GM18951 (cell line): ENCODE results near the gene REC8.

Experiments
- POLR2A ChIP-seq: IDR thresholded peaks from 4 replicates; pipeline ENCODE4 v1.6.1; 2011; ENCODE audit warnings: mild to moderate bottlenecking; ENCODE audit not compliant: insufficient read length, insufficient read depth; ENCODE audit errors: extremely low read depth
- in situ Hi-C: fragments of 300-500 bp; cut with MboI; formaldehyde crosslinking; loops from one replicate; pipeline ENCODE4 v1.12.0; 2022; ENCODE audit warnings: low sequenced_read_pairs, mixed read lengths, inconsistent platforms; ENCODE audit not compliant: unreplicated experiment

The REC8 gene

GRCh38 chr14:24132976-24133375 is 38.9 kb upstream of the REC8 start:
- in situ Hi-C loops: no loop called here
- no peak for TF ChIP-seq POLR2A

GRCh38 chr14:24133735-24134134 is 38.1 kb upstream of the REC8 start:
- no peak for TF ChIP-seq POLR2A
- in situ Hi-C loops: no loop called here

GRCh38 chr14:24135584-24135833 is 36.4 kb upstream of the REC8 start:
- no peak for TF ChIP-seq POLR2A
- in situ Hi-C loops: no loop called here

GRCh38 chr14:24135834-24136683 is 35.8 kb upstream of the REC8 start, which contains the start of gene PSME1:
Gene PSME1 (plus strand): TSS chr14:24136194. CDS start chr14:24136263, 69 bp downstream.
- peak; percentile 82 for TF ChIP-seq POLR2A
- in situ Hi-C loops: no loop called here

- TF ChIP-seq POLR2A: no peak
- in situ Hi-C loops: no loop called here
Measured at GRCh38 chr14:24136684-24137528, 35.0 kb upstream of the REC8 start.

- no peak for TF ChIP-seq POLR2A
- in situ Hi-C loops: no loop called here
Measured at GRCh38 chr14:24137529-24138395, 34.1 kb upstream of the REC8 start.

- in situ Hi-C loops: no loop called here
- peak; percentile 20 for TF ChIP-seq POLR2A
Measured at GRCh38 chr14:24138396-24139271, 33.2 kb upstream of the REC8 start.

- TF ChIP-seq POLR2A: peak; percentile 9
Measured at GRCh38 chr14:24139272-24139934, 32.5 kb upstream of the REC8 start.

GRCh38 chr14:24141097-24141880 is 30.6 kb upstream of the REC8 start, which contains the start of gene EMC9:
Gene EMC9 (minus strand): TSS chr14:24141591. CDS start chr14:24141304, 287 bp downstream.
- in situ Hi-C loops: no loop called here
- peak; percentile 93 for TF ChIP-seq POLR2A

More at GRCh38 chr14:24139272-24139934, 32.5 kb upstream of the REC8 start:
- in situ Hi-C loops: no loop called here

GRCh38 chr14:24143511-24143910 is 28.4 kb upstream of the REC8 start:
- in situ Hi-C loops: no loop called here
- no peak for TF ChIP-seq POLR2A

- in situ Hi-C loops: no loop called here
- TF ChIP-seq POLR2A: no peak
Measured at GRCh38 chr14:24144451-24144850, 27.4 kb upstream of the REC8 start.
